CD4-positive, alpha-beta memory T cell (primary cell): ENCODE results near the gene COMMD9. TPM values are rescaled to one million over a fixed set of nuclear protein-coding genes. Genes with fewer than 3 reads are reported as not detected.
A peak's percentile ranks its signal among the peaks of the same experiment; 100 is the strongest.

Source experiments
- CTCF ChIA-PET: fragments of 350-600 bp; sonication (Branson Sonifier 250); formaldehyde crosslinking; loops from one replicate; lab custom pipeline; 2021; ENCODE audit warnings: inconsistent platforms; ENCODE audit not compliant: partially characterized antibody; lab: Charles Lee
- POLR2A ChIA-PET: fragments of 350-600 bp; sonication (Branson Sonifier 250); formaldehyde crosslinking; loops from one replicate; lab custom pipeline; 2021; ENCODE audit not compliant: partially characterized antibody; lab: Charles Lee
- DNase-seq, 5 donors: peaks; one replicate each; pipeline versions ENCODE4 v3.0.0 to v3.0.0-alpha.2; 2020 to 2022; ENCODE audit warnings: mixed read lengths in 1 of 5
- H3K27ac ChIP-seq: one replicate; pipeline ENCODE4 v1.7.0; 2013; ENCODE audit warnings: low read depth, low read length
- H3K27me3 ChIP-seq: 2 replicates; pipeline ENCODE4 v1.7.0; 2013; ENCODE audit warnings: mild to moderate bottlenecking, low read length, moderate library complexity; ENCODE audit not compliant: insufficient read depth
- H3K36me3 ChIP-seq: 2 replicates; pipeline ENCODE4 v1.7.0; 2013; ENCODE audit warnings: mild to moderate bottlenecking, low read length, moderate library complexity; ENCODE audit not compliant: insufficient read depth
- H3K4me1 ChIP-seq: 2 replicates; pipeline ENCODE4 v1.7.0; 2013; ENCODE audit warnings: mild to moderate bottlenecking, low read length, moderate library complexity; ENCODE audit not compliant: insufficient read depth
- H3K4me3 ChIP-seq, 2 donors: one replicate each; pipeline ENCODE4 v1.7.0; 2013; ENCODE audit warnings: low read length in 2 of 2, mild to moderate bottlenecking in 1 of 2
- H3K9me3 ChIP-seq, 2 donors: one replicate each; pipeline ENCODE4 v1.7.0; 2013; ENCODE audit warnings: low read length in 2 of 2, control low read depth in 1 of 2; ENCODE audit not compliant: control insufficient read depth in 1 of 2
- H3K27ac Mint-ChIP-seq, 7 donors: one replicate each; pipeline ENCODE4 v1.8.0; 2020 to 2021; ENCODE audit warnings: mixed read lengths in 7 of 7, mild to moderate bottlenecking in 6 of 7, inconsistent platforms in 3 of 7, moderate library complexity in 3 of 7
- H3K27me3 Mint-ChIP-seq, 2 donors: one replicate each; pipeline ENCODE4 v1.8.0; 2020 to 2021; ENCODE audit warnings: mixed read lengths in 2 of 2
- H3K36me3 Mint-ChIP-seq, 2 donors: one replicate each; pipeline ENCODE4 v1.8.0; 2020 to 2021; ENCODE audit warnings: mixed read lengths in 2 of 2, inconsistent platforms in 1 of 2, mild to moderate bottlenecking in 1 of 2
- H3K4me1 Mint-ChIP-seq, 4 donors: one replicate each; pipeline ENCODE4 v1.8.0; 2020 to 2021; ENCODE audit warnings: mixed read lengths in 4 of 4, mild to moderate bottlenecking in 1 of 4
- H3K4me3 Mint-ChIP-seq, 8 donors: one replicate each; pipeline ENCODE4 v1.8.0; 2020 to 2021; ENCODE audit warnings: mixed read lengths in 8 of 8, mild to moderate bottlenecking in 7 of 8, moderate library complexity in 6 of 8, inconsistent platforms in 3 of 8
- H3K9me3 Mint-ChIP-seq, 8 donors: one replicate each; pipeline ENCODE4 v1.8.0; 2020 to 2021; ENCODE audit warnings: mixed read lengths in 8 of 8, mild to moderate bottlenecking in 5 of 8, inconsistent platforms in 3 of 8, moderate library complexity in 1 of 8
- intact Hi-C: fragments of 100-400 bp; cut with micrococcal nuclease; formaldehyde crosslinking; loops from one replicate; pipeline ENCODE4 v1.15.1; 2023
- polyA plus RNA-seq, 2 donors: library from polyadenylated mRNA; unstranded; fragments of 300-500 nt; fragmentation: Illumina TruSeq; gene quantifications; one replicate each; pipeline ENCODE4 v1.2.3, GENCODE V29; 2021
- total RNA-seq, 2 experiments: library from RNA; stranded (reverse); gene quantifications; one replicate each; pipeline ENCODE4 v1.2.3, GENCODE V29; 2021

The COMMD9 gene
- total and polyA plus RNA-seq, 4 experiments from 2014 or later: 33.9 to 91.7 (median 54.4) TPM

GRCh38 chr11:36268337-36268985 is 20.8 kb downstream of the COMMD9 start:
- no peak overlapping the region for H3K27ac ChIP-seq
- Mint-ChIP-seq H3K9me3 (peaks cover 0 to 17% (median 2%) of the 10 kb centered on the region in 8 donors), H3K36me3 (peaks cover 35 to 36% of the 10 kb centered on the region in 2 donors), H3K27me3 (peaks cover 0 to 2% of the 10 kb centered on the region in 2 donors), H3K4me3 (no peak overlapping the region), H3K4me1 (peaks cover 0 to 3% (median 0%) of the 10 kb centered on the region in 4 donors), H3K27ac (no peak overlapping the region)
- no peak for DNase-seq
- peaks cover 17% of the 10 kb centered on the region for H3K36me3 ChIP-seq
- intact Hi-C loops: loop anchor here (5.0 kb wide), 1 partner anchor 781 kb away; no protein-coding TSS in a partner anchor
- POLR2A ChIA-PET: no interaction called here
- H3K9me3 ChIP-seq: no peaks in the 10 kb centered on the region
- H3K27me3 ChIP-seq: no peaks in the 10 kb centered on the region
- H3K4me3 ChIP-seq: no peak overlapping the region
- H3K4me1 ChIP-seq: no peaks in the 10 kb centered on the region
- CTCF ChIA-PET: interaction anchor here (0.6 to 7.1 kb wide), 6 partner anchors 9 to 1267 kb away, joined by 3 to 61 read pairs (median 6); no protein-coding TSS in a partner anchor

GRCh38 chr11:36266767-36267166 is 22.5 kb downstream of the COMMD9 start:
- no peak overlapping the region for H3K27ac ChIP-seq
- no peaks in the 10 kb centered on the region for H3K27me3 ChIP-seq
- Mint-ChIP-seq H3K4me3 (no peak overlapping the region), H3K4me1 (peaks cover 0 to 3% (median 0%) of the 10 kb centered on the region in 4 donors), H3K27ac (no peak overlapping the region), H3K36me3 (peaks cover 19 to 21% of the 10 kb centered on the region in 2 donors), H3K9me3 (peaks cover 0 to 2% (median 0%) of the 10 kb centered on the region in 8 donors), H3K27me3 (peaks cover 3 to 4% of the 10 kb centered on the region in 2 donors)
- intact Hi-C loops: loop anchor here (5.0 kb wide), 1 partner anchor 779 kb away; no protein-coding TSS in a partner anchor
- peaks cover 5% of the 10 kb centered on the region for H3K36me3 ChIP-seq
- no peaks in the 10 kb centered on the region for H3K9me3 ChIP-seq
- H3K4me3 ChIP-seq: no peak overlapping the region
- POLR2A ChIA-PET: no interaction called here
- no peaks in the 10 kb centered on the region for H3K4me1 ChIP-seq
- CTCF ChIA-PET: interaction anchor here (0.9 to 7.1 kb wide), 11 partner anchors 7 to 656 kb away, joined by 4 to 61 read pairs (median 8); partner anchors contain the start of gene FJX1
- no peak for DNase-seq

GRCh38 chr11:36265793-36266628 is 23.2 kb downstream of the COMMD9 start:
- Mint-ChIP-seq H3K4me3 (no peak overlapping the region), H3K36me3 (peaks cover 12 to 13% of the 10 kb centered on the region in 2 donors), H3K9me3 (no peaks in the 10 kb centered on the region), H3K27ac (no peak overlapping the region), H3K4me1 (peaks cover 0 to 3% (median 0%) of the 10 kb centered on the region in 4 donors), H3K27me3 (peaks cover 7 to 11% of the 10 kb centered on the region in 2 donors)
- DNase-seq: peak in 4 of 5 donors; percentile 30 to 46 (median 36)
- CTCF ChIA-PET: interaction anchor here (1.0 to 7.1 kb wide), 18 partner anchors 8 to 778 kb away, joined by 3 to 61 read pairs (median 6); partner anchors contain the start of gene FJX1
- intact Hi-C loops: loop anchor here (5.0 kb wide), 1 partner anchor 779 kb away; no protein-coding TSS in a partner anchor
- H3K9me3 ChIP-seq: no peaks in the 10 kb centered on the region
- no peaks in the 10 kb centered on the region for H3K36me3 ChIP-seq
- POLR2A ChIA-PET: no interaction called here
- H3K27me3 ChIP-seq: no peaks in the 10 kb centered on the region
- H3K4me3 ChIP-seq: no peak overlapping the region
- H3K27ac ChIP-seq: no peak overlapping the region
- no peaks in the 10 kb centered on the region for H3K4me1 ChIP-seq

GRCh38 chr11:36264973-36265344 is 24.3 kb downstream of the COMMD9 start:
- Mint-ChIP-seq H3K27me3 (peaks cover 7 to 16% of the 10 kb centered on the region in 2 donors), H3K4me3 (no peak overlapping the region), H3K36me3 (peaks cover 2 to 5% of the 10 kb centered on the region in 2 donors), H3K4me1 (peaks cover 0 to 3% (median 0%) of the 10 kb centered on the region in 4 donors), H3K9me3 (no peaks in the 10 kb centered on the region), H3K27ac (no peak overlapping the region)
- POLR2A ChIA-PET: no interaction called here
- no peaks in the 10 kb centered on the region for H3K4me1 ChIP-seq
- no peak overlapping the region for H3K4me3 ChIP-seq
- intact Hi-C loops: loop anchor here (5.0 kb wide), 1 partner anchor 778 kb away; no protein-coding TSS in a partner anchor
- CTCF ChIA-PET: interaction anchor here (1.2 to 7.1 kb wide), 11 partner anchors 8 to 654 kb away, joined by 3 to 61 read pairs (median 9); no protein-coding TSS in a partner anchor
- no peak for DNase-seq
- H3K36me3 ChIP-seq: no peaks in the 10 kb centered on the region
- H3K9me3 ChIP-seq: no peaks in the 10 kb centered on the region
- no peaks in the 10 kb centered on the region for H3K27me3 ChIP-seq
- H3K27ac ChIP-seq: no peak overlapping the region

GRCh38 chr11:36264011-36264972 is 24.9 kb downstream of the COMMD9 start:
- H3K27me3 ChIP-seq: no peaks in the 10 kb centered on the region
- no peak overlapping the region for H3K4me3 Mint-ChIP-seq
- H3K27ac ChIP-seq: no peak overlapping the region
- peaks cover 0 to 3% (median 0%) of the 10 kb centered on the region in 4 donors for H3K4me1 Mint-ChIP-seq
- ChIA-PET CTCF (interaction anchor here (0.8 to 7.1 kb wide), 6 partner anchors 10 to 649 kb away, joined by 3 to 61 read pairs (median 10); no protein-coding TSS in a partner anchor), POLR2A (no interaction called here)
- intact Hi-C loops: no loop called here
- no peaks in the 10 kb centered on the region for H3K9me3 ChIP-seq
- H3K9me3 Mint-ChIP-seq: no peaks in the 10 kb centered on the region
- H3K36me3 ChIP-seq: no peaks in the 10 kb centered on the region
- no peak overlapping the region for H3K4me3 ChIP-seq
- no peak overlapping the region for H3K27ac Mint-ChIP-seq
- H3K4me1 ChIP-seq: no peaks in the 10 kb centered on the region
- H3K27me3 Mint-ChIP-seq: peaks cover 7 to 18% of the 10 kb centered on the region in 2 donors
- DNase-seq: no peak
- H3K36me3 Mint-ChIP-seq: peaks cover 0 to 1% of the 10 kb centered on the region in 2 donors

- Mint-ChIP-seq H3K27ac (peak overlapping the region in 1 of 7 donors; percentile 42), H3K4me1 (peaks cover 0 to 3% (median 0%) of the 10 kb centered on the region in 4 donors), H3K9me3 (peaks cover 0 to 4% (median 0%) of the 10 kb centered on the region in 8 donors), H3K4me3 (no peak overlapping the region), H3K27me3 (peaks cover 18 to 29% of the 10 kb centered on the region in 2 donors), H3K36me3 (no peaks in the 10 kb centered on the region)
- DNase-seq: no peak
- ChIA-PET POLR2A (no interaction called here), CTCF (interaction anchor here (2.3 kb wide), 1 partner anchor 645 kb away, joined by 7 read pairs; no protein-coding TSS in a partner anchor)
- intact Hi-C loops: no loop called here
- Histone ChIP-seq H3K36me3 (no peaks in the 10 kb centered on the region), H3K4me1 (no peaks in the 10 kb centered on the region), H3K9me3 (no peaks in the 10 kb centered on the region), H3K4me3 (no peak overlapping the region), H3K27ac (no peak overlapping the region), H3K27me3 (no peaks in the 10 kb centered on the region)
These were observed 28.1 kb downstream of the COMMD9 start for GRCh38 chr11:36261094-36261493.
